GM18519 (cell line): Measurements from ENCODE around the gene KBTBD12.

Source experiments
- ATAC-seq: cut with Tn5 transposase; IDR thresholded peaks from one replicate; pipeline ENCODE4 v1.9.1; 2021; ENCODE audit warnings: mild to moderate bottlenecking, moderate library complexity; ENCODE audit not compliant: unreplicated experiment, low FRiP score

Gene KBTBD12

DNA sequence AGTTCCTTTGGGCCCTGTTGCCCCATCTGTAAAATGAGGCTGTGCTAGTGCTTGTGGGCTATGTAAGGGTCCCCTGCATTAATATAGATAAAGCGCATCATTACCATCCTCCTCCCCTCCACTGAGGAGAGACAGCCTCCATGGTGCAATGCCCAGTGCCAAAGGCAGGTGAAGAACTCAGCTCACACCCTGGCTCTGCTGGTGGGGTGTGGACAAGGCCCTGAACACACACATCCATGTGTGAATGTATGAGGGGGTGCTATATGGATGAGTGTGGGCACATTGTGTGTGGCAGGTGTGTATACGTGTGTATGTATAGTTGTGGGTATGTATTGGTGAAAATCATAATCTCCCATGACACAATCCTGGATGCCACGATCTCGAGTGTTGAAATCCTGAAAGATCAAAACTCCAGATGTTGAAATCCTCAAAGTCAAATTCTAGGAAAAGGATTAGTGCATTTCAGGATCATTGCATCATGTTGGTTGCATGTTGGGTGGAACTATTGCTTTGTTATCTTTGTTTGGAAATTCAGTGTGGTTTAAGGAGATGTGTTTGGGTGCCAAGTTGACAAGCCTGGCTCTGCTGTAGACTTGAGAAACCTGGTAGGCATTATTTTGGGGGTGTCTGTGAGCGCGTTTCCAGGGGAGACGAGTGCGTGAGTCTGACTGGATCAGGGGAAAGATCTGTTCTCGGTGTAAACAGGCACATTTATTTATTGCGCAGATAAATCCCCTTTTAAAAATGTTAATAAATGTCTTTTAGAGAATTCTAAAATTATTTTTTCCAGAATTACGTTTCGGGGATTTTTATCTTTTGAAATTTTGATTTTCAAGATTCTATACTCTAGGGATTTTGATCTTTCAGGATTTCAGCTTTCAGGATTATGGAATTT is 95.2 kb downstream of the KBTBD12 start:
- ATAC-seq: no peak

DNA sequence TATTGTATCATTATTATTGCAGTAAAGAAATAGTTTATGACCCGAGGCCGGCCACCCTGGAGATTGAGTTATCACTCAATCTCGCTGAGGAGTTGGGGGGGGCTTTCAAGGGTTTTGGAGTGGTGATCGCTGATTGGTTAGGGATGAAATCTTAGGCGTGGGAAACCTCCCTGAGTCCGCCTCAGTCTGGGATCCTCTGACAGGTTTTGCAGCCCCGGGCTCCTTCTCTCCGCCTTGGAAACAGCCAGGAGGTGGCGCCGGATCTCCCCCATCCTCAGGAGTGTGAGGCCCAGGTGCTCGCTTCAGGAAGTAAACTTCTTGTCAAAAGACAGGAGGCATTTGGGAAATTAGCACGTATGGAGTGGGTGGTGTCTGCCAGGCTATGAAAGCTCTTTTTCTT is 96.1 kb downstream of the KBTBD12 start:
- no peak for ATAC-seq

DNA sequence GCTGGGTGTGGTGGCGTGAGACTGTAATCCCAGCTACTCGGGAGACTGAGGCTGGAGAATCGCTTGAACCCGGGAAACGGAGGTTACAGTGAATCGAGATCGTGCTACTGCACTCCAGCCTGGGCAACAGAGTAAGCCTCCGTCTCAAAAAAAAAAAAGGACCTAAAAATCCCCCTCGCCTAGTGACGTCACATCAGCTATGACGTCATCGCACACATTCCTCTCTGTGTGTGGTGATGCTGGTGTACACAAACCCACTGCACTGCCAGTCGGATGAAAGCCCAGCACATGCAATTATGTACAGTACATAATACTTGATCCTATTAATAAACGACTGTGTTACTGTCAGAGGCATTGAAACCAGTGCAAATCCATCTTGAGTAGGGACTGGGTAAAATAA is 97.0 kb downstream of the KBTBD12 start:
- ATAC-seq: no peak

DNA sequence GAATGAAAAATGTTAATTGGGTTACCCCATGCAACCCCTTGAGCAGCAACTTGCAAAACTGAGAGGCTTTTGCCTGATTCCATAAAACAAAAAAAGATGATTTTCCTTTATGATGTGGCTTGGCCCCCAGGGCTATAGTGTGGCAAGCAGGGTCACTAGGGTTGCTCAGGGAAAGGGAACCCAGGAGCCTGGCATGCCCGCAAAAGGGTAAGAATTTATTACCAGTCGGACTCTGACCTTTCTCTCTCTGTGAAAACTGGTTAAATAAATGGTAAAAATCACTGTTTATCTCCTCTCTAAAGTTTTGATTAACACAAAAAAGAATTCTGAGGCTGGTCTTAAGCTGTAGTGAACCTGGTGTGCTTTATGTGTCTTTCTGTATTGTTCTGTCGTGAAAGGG is 99.5 kb downstream of the KBTBD12 start:
- ATAC-seq: no peak

DNA sequence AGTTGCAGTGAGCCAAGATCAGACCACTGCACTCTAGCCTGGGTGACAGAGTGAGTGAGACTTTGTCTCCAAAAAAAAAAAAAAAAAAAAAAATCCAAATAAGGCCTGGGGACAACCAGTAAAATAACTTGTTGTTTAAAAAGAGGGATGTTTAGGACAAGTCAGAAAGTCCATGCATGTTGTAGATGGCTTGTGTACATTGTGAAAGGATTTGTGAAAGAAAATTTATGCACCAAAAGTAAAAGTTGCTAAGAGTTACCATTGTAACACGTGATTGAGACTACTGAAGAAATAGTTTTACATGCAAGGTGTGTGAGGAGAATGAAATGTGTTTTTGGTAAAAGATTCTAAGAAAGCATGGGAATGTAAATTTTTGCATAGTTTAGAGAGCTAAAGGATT is 101.5 kb downstream of the KBTBD12 start:
- no peak for ATAC-seq

DNA sequence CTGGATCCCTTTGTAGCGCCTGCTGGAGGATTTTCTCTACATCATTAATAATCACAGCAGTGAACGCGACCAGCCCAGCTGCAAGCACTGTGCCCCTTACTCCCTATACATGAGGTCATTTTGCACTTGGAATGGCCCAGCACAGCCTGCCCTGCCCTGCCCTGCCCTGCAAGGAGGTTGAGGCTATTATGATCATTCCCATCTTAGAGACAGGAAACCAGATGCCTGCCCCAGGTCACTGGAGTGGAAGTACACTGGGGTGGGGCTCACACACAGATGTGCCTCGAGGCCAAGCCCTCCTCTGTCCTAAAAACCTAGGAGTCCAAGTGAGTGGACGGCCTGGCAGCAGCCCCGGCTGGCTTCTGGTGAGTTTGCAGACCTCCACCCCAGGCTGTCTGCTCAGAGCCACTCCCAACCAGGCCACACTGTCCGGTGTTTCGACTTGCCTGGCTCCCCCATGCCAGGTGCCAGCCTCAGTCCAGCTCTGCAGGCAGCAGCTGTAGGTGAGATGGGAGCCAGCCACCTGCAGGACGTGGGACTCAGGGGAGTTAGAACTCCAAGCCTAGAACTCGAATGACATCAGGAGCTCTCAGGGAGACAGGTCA is 106.8 kb downstream of the KBTBD12 start:
- ATAC-seq: no peak

DNA sequence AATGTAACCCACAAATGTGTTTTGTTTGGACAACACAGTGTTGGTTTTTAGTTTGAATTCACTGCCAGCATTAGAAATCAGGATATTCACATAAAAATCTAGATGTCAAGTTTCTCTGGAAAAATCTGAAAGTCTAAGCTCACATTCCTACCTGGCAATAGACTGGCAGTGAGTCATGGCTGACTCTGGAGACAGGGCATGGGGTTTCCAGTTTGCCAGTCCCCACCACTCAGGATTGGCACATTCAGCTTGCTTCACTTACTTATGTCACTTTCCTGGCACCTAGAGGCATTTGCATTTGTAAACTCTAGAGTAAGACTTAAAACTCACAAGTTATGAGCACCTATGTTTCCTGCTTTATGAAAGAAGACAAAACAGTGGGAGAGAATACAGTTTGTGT is 118.1 kb downstream of the KBTBD12 start:
- ATAC-seq: no peak

DNA sequence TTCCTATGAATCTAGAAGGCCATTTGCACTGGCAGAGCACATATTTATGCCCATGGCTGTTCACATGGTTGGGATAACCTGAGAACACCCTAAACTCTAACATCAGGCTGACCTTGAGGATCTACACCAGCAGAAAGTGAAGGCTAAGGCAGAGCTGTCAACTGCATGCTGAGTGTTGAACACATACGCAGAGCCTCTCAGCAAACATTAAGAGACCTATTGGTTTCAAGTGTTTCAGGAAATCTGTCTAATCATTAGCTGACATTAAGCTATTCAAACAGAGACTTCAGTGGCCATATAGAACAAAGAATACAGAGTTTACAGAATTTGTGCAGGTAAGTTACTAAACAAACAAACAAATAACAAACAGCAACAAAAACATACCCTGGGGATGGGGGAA is 121.1 kb downstream of the KBTBD12 start:
- no peak for ATAC-seq
